Liver (tissue), 10 donors: Measurements from ENCODE around the gene GPR62. TPM values are rescaled to one million over a fixed set of nuclear protein-coding genes. Genes with fewer than 3 reads are reported as not detected.

Experiments used
- DNase-seq: peaks from one replicate; pipeline ENCODE4 v3.0.0-alpha.2; 2017; ENCODE audit warnings: low spot score
- H3K27ac ChIP-seq, 2 donors: one replicate each; pipeline ENCODE4 v1.7.0; 2013; ENCODE audit warnings: inconsistent platforms in 2 of 2, low read length in 2 of 2, control low read depth in 1 of 2, low read depth in 1 of 2, mild to moderate bottlenecking in 1 of 2
- H3K27me3 ChIP-seq, 4 donors: one replicate each; pipeline versions ENCODE4 v1.6.1 to v1.7.0; 2013; ENCODE audit warnings: low read length in 3 of 4, inconsistent platforms in 1 of 4, mild to moderate bottlenecking in 1 of 4, moderate library complexity in 1 of 4; ENCODE audit not compliant: control insufficient read depth in 4 of 4, insufficient read depth in 4 of 4
- H3K36me3 ChIP-seq, 4 donors: one replicate each; pipeline versions ENCODE4 v1.6.1 to v1.7.0; 2013; ENCODE audit warnings: low read length in 3 of 4, mild to moderate bottlenecking in 3 of 4, low read depth in 1 of 4, moderate library complexity in 1 of 4; ENCODE audit not compliant: control insufficient read depth in 4 of 4, insufficient read depth in 3 of 4
- H3K4me1 ChIP-seq, 4 donors: one replicate each; pipeline versions ENCODE4 v1.6.1 to v1.7.0; 2013; ENCODE audit warnings: low read length in 3 of 4, mild to moderate bottlenecking in 3 of 4, moderate library complexity in 1 of 4; ENCODE audit not compliant: control insufficient read depth in 4 of 4, insufficient read depth in 4 of 4
- H3K4me3 ChIP-seq, 3 donors: one replicate each; pipeline versions ENCODE4 v1.6.1 to v1.7.0; 2013; ENCODE audit warnings: low read length in 3 of 3, control low read depth in 1 of 3, low read depth in 1 of 3, mild to moderate bottlenecking in 1 of 3
- H3K9ac ChIP-seq, 2 donors: one replicate each; pipeline ENCODE4 v1.7.0; 2013; ENCODE audit warnings: low read length in 2 of 2, mild to moderate bottlenecking in 2 of 2, moderate library complexity in 2 of 2, control low read depth in 1 of 2, low read depth in 1 of 2
- H3K9me3 ChIP-seq, 4 donors: one replicate each; pipeline versions ENCODE4 v1.6.1 to v1.7.0; 2013; ENCODE audit warnings: low read length in 3 of 4; ENCODE audit not compliant: control insufficient read depth in 4 of 4
- EGR1 ChIP-seq, 2 donors: IDR thresholded peaks; 2 replicates each; pipeline ENCODE4 v1.6.1; 2016 to 2018; ENCODE audit warnings: antibody characterized with exemption in 2 of 2, low read depth in 2 of 2
- GABPA ChIP-seq, 2 donors: IDR thresholded peaks in 1 of 2; conservative IDR thresholded peaks in 1 of 2; 2 replicates each; pipeline ENCODE4 v1.6.1; 2016; ENCODE audit warnings: antibody characterized with exemption in 2 of 2, mild to moderate bottlenecking in 1 of 2, moderate library complexity in 1 of 2
- HNF4A ChIP-seq, 2 donors: conservative IDR thresholded peaks; 2 replicates each; pipeline ENCODE4 v1.6.1; 2016; ENCODE audit warnings: antibody characterized with exemption in 2 of 2, mild to moderate bottlenecking in 2 of 2
- NR2F2 ChIP-seq: IDR thresholded peaks from 2 replicates; pipeline ENCODE4 v1.6.1; 2016; ENCODE audit warnings: antibody characterized with exemption
- RAD21 ChIP-seq, 2 donors: IDR thresholded peaks; 2 replicates each; pipeline ENCODE4 v1.6.1; 2016; ENCODE audit warnings: antibody characterized with exemption in 2 of 2, mild to moderate bottlenecking in 2 of 2
- REST ChIP-seq: IDR thresholded peaks from 2 replicates; pipeline ENCODE4 v1.6.1; 2016; ENCODE audit warnings: antibody characterized with exemption, mild to moderate bottlenecking
- RXRA ChIP-seq, 2 donors: IDR thresholded peaks; 2 replicates each; pipeline ENCODE4 v1.6.1; 2017 to 2018; ENCODE audit warnings: antibody characterized with exemption in 2 of 2, mild to moderate bottlenecking in 1 of 2
- SP1 ChIP-seq: IDR thresholded peaks from 2 replicates; pipeline ENCODE4 v1.6.1; 2018; ENCODE audit warnings: antibody characterized with exemption, mild to moderate bottlenecking
- TAF1 ChIP-seq: conservative IDR thresholded peaks from 2 replicates; pipeline ENCODE4 v1.6.1; 2016; ENCODE audit warnings: antibody characterized with exemption, mild to moderate bottlenecking
- YY1 ChIP-seq: IDR thresholded peaks from 2 replicates; pipeline ENCODE4 v1.6.1; 2016; ENCODE audit warnings: antibody characterized with exemption, mild to moderate bottlenecking
- WGBS: extraction: QIAGEN DNeasy Blood & Tissue Kit; methylation state at CpG from one replicate; pipeline ENCODE4 v1.1.7; 2013; 5-methylcytosine and 5-hydroxymethylcytosine counted together
- polyA plus RNA-seq, 2 donors: library from polyadenylated mRNA; stranded (reverse) in 1 of 2; unstranded in 1 of 2; fragments of 200-250 nt in 1 of 2; fragments of >200 nt in 1 of 2; fragmentation: Nextera tagmentation in 1 of 2; extraction: Ambion mirVana in 1 of 2; gene quantifications; one replicate each; pipeline versions ENCODE4 v1.2.1 to v1.2.3, GENCODE V29; 2013 to 2015
- small RNA-seq: library from RNA; depleted of rRNA; stranded (forward); fragments of <200 nt; gene quantifications from one replicate; pipeline ENCODE3, GENCODE V24; 2014
- total RNA-seq, 2 donors: library from RNA; depleted of rRNA; stranded (reverse); fragments of >200 nt; gene quantifications; one replicate each; pipeline ENCODE4 v1.2.3, GENCODE V29; 2014
- TF ChIP-seq, protein P1 (sequence below): IDR thresholded peaks from 2 replicates; pipeline ENCODE4 v1.6.1; 2016; ENCODE audit warnings: antibody characterized with exemption
- TF ChIP-seq, protein P2 (sequence below): IDR thresholded peaks from 2 replicates; pipeline ENCODE4 v1.6.1; 2016; ENCODE audit warnings: antibody characterized with exemption
- donor health status: healthy.
- donor health status: healthy.
- donor health status: healthy.
- donor health status: healthy.
- donor health status: healthy.

Gene GPR62
- total and polyA plus RNA-seq, 4 donors = 0.07 to 0.08 TPM; not detected in 2

- Histone ChIP-seq H3K27me3 (no peaks in the 10 kb centered on the region), H3K9ac (no peak overlapping the region), H3K4me1 (peaks cover 0 to 18% (median 1%) of the 10 kb centered on the region in 4 donors), H3K4me3 (no peak overlapping the region), H3K9me3 (no peaks in the 10 kb centered on the region), H3K27ac (no peak overlapping the region), H3K36me3 (no peaks in the 10 kb centered on the region)
- WGBS = 21% methylated on average over 15 of the region's 15 CpGs
- TF ChIP-seq RAD21 (IDR thresholded peaks at IDR 0.05) = peak in 1 of 2 donors; percentile 56
- TF ChIP-seq TAF1 = no peak
- no peak for TF ChIP-seq SP1
- TF ChIP-seq EGR1 (IDR thresholded peaks at IDR 0.05; ENCODE audit: low read depth in 2 of 2) = peak; percentile 72 to 86
- no peak for DNase-seq
Observed at GRCh38 chr3:52005571-52005986, 50.4 kb downstream of the GPR62 start.

DNA sequence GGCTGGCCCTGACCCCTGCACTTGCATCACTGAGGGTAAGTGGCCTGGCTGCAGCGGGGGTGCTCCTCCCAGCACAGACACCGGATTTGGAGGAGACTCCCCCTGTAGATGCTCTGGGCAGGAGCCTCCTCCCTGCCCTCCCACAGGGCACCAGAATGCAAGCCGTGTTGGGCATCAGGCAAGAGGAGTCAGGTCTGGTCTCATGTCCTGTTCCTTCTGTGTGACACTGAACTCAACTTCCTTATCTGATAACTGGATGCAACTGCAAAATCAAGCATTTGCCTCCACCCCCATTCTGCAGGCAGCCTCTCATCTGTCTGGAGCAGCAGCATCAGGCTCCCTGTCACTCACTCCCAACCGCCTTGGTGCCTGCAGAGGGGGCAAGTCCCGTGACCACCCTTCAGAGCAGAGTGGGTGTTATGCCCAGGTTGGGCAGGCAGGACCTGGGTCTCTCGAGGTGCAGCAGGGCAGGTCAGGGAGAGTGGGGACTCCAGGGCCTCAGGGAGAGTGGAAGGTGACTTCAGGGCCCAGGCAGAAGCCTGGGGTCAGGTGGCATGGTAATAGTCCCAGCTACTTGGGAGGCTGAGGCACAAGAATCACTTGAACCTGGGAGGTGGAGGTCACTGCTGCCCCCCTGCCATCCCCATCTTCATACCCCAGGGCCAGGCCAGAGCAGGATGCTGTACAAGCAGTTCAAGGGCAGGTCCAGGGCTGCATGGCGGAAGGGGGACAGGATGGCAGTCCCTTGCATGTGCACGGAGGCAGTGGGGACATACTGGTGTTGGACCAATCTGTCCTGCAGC is 51.0 kb downstream of the GPR62 start:
- TF ChIP-seq YY1 (no peak), NR2F2 (no peak), RXRA (IDR thresholded peaks at IDR 0.05) (no peak), GABPA (IDR thresholded peaks at IDR 0.05 in 1 of 2, conservative IDR thresholded peaks at IDR 0.05 in 1 of 2) (no peak), RAD21 (IDR thresholded peaks at IDR 0.05) (no peak), EGR1 (IDR thresholded peaks at IDR 0.05; ENCODE audit: low read depth in 2 of 2) (no peak)
- TF ChIP-seq, protein P1, sequence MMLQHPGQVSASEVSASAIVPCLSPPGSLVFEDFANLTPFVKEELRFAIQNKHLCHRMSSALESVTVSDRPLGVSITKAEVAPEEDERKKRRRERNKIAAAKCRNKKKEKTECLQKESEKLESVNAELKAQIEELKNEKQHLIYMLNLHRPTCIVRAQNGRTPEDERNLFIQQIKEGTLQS = no peak
- no peak for DNase-seq
- Histone ChIP-seq H3K27me3 (no peaks in the 10 kb centered on the region), H3K27ac (no peak overlapping the region), H3K36me3 (no peaks in the 10 kb centered on the region), H3K4me3 (no peak overlapping the region), H3K9ac (no peak overlapping the region), H3K4me1 (peaks cover 0 to 18% (median 1%) of the 10 kb centered on the region in 4 donors), H3K9me3 (no peaks in the 10 kb centered on the region)
- WGBS = 65% methylated on average over 8 of the region's 8 CpGs

GRCh38 chr3:52006820-52007133 is 51.6 kb downstream of the GPR62 start:
- 82% methylated on average over 6 of the region's 6 CpGs for WGBS
- H3K27ac ChIP-seq = no peak overlapping the region
- no peaks in the 10 kb centered on the region for H3K9me3 ChIP-seq
- no peaks in the 10 kb centered on the region for H3K36me3 ChIP-seq
- no peak overlapping the region for H3K9ac ChIP-seq
- H3K27me3 ChIP-seq = no peaks in the 10 kb centered on the region
- no peak for DNase-seq
- no peak overlapping the region for H3K4me3 ChIP-seq
- TF ChIP-seq EGR1 (IDR thresholded peaks at IDR 0.05; ENCODE audit: low read depth in 2 of 2) (no peak), RXRA (IDR thresholded peaks at IDR 0.05) (no peak), HNF4A (conservative IDR thresholded peaks at IDR 0.05) (no peak), RAD21 (IDR thresholded peaks at IDR 0.05) (no peak), SP1 (no peak), NR2F2 (no peak), GABPA (IDR thresholded peaks at IDR 0.05 in 1 of 2, conservative IDR thresholded peaks at IDR 0.05 in 1 of 2) (no peak), YY1 (no peak), REST (no peak)
- TF ChIP-seq, protein P2, sequence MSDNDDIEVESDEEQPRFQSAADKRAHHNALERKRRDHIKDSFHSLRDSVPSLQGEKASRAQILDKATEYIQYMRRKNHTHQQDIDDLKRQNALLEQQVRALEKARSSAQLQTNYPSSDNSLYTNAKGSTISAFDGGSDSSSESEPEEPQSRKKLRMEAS = no peak
- TF ChIP-seq, protein P1 = no peak
- peaks cover 0 to 13% (median 1%) of the 10 kb centered on the region in 4 donors for H3K4me1 ChIP-seq

Small RNAs within 50 kb of the gene (small RNA-seq; reads per million reads assigned to genes)
- not detected for gene AC115284.1

Other genes with a start within 250 kb of the GPR62 start
- under 1 TPM in 1 of 2 donors, not detected in 1; 0.08 TPM for gene GRM2, start 248.3 kb upstream of the GPR62 start, total RNA-seq
- under 1 TPM in 1 of 2 donors, not detected in 1; 0.02 TPM for gene GRM2, start 248.3 kb upstream of the GPR62 start, polyA plus RNA-seq
- gene IQCF6, start 176.1 kb upstream of the GPR62 start, total RNA-seq = not detected
- not detected for gene IQCF6, start 176.1 kb upstream of the GPR62 start, polyA plus RNA-seq
- not detected for gene IQCF2, start 93.8 kb upstream of the GPR62 start, total RNA-seq
- gene IQCF2, start 93.8 kb upstream of the GPR62 start, polyA plus RNA-seq = not detected
- not detected for gene IQCF5, start 79.8 kb upstream of the GPR62 start, total RNA-seq
- gene IQCF5, start 79.8 kb upstream of the GPR62 start, polyA plus RNA-seq = not detected
- gene IQCF1, start 52.0 kb upstream of the GPR62 start, total RNA-seq = not detected
- gene IQCF1, start 52.0 kb upstream of the GPR62 start, polyA plus RNA-seq = not detected
- gene RRP9, start 13.5 kb upstream of the GPR62 start, total RNA-seq = 1 to 10 TPM; 6.5 to 8.3 TPM
- gene RRP9, start 13.5 kb upstream of the GPR62 start, polyA plus RNA-seq = 10 to 100 TPM in 1 of 2 donors, 1 to 10 TPM in 1; 7.4 to 11.0 TPM
- 10 to 100 TPM in 1 of 2 donors, 1 to 10 TPM in 1; 1.5 to 21.4 TPM for gene PARP3, start 13.0 kb upstream of the GPR62 start, total RNA-seq
- gene PARP3, start 13.0 kb upstream of the GPR62 start, polyA plus RNA-seq = 10 to 100 TPM in 1 of 2 donors, 1 to 10 TPM in 1; 9.3 to 16.1 TPM
- gene PCBP4, start 12.1 kb downstream of the GPR62 start, total RNA-seq = 1 to 10 TPM; 4.0 to 4.9 TPM
- 1 to 10 TPM; 2.7 to 7.9 TPM for gene PCBP4, start 12.1 kb downstream of the GPR62 start, polyA plus RNA-seq
- gene ABHD14B, start 18.7 kb downstream of the GPR62 start, total RNA-seq = 10 to 100 TPM; 24.3 to 43.3 TPM
- 100 to 1,000 TPM in 1 of 2 donors, 10 to 100 TPM in 1; 90.6 to 127 TPM for gene ABHD14B, start 18.7 kb downstream of the GPR62 start, polyA plus RNA-seq
- 10 to 100 TPM in 1 of 2 donors, 1 to 10 TPM in 1; 8.2 to 10.5 TPM for gene ABHD14A, start 19.7 kb downstream of the GPR62 start, total RNA-seq
- gene ABHD14A, start 19.7 kb downstream of the GPR62 start, polyA plus RNA-seq = 10 to 100 TPM; 16.3 to 19.9 TPM
- 100 to 1,000 TPM in 1 of 2 donors, 10 to 100 TPM in 1; 69.5 to 241 TPM for gene ACY1, start 28.2 kb downstream of the GPR62 start, total RNA-seq
- gene ACY1, start 28.2 kb downstream of the GPR62 start, polyA plus RNA-seq = 100 to 1,000 TPM; 234 to 274 TPM
- 100 to 1,000 TPM; 292 to 358 TPM for gene RPL29, start 40.5 kb downstream of the GPR62 start, total RNA-seq
- 100 to 1,000 TPM; 418 to 789 TPM for gene RPL29, start 40.5 kb downstream of the GPR62 start, polyA plus RNA-seq
- gene DUSP7, start 101.2 kb downstream of the GPR62 start, total RNA-seq = 1 to 10 TPM; 3.7 to 5.0 TPM
- 1 to 10 TPM; 1.5 to 3.7 TPM for gene DUSP7, start 101.2 kb downstream of the GPR62 start, polyA plus RNA-seq
- gene POC1A, start 199.0 kb downstream of the GPR62 start, total RNA-seq = 10 to 100 TPM in 1 of 2 donors, 1 to 10 TPM in 1; 2.8 to 12.7 TPM
- 1 to 10 TPM; 1.4 to 6.8 TPM for gene POC1A, start 199.0 kb downstream of the GPR62 start, polyA plus RNA-seq
- gene ALAS1, start 242.8 kb downstream of the GPR62 start, total RNA-seq = 100 to 1,000 TPM in 1 of 2 donors, 10 to 100 TPM in 1; 32.3 to 129 TPM
- 100 to 1,000 TPM; 145 to 421 TPM for gene ALAS1, start 242.8 kb downstream of the GPR62 start, polyA plus RNA-seq